AG04450 (cell line): ENCODE results near the gene QKI. TPM values are rescaled to one million over a fixed set of nuclear protein-coding genes. Genes with fewer than 3 reads are reported as not detected.

Experiments
- CTCF ChIA-PET: fragments of 300-600, 350-600 bp; formaldehyde crosslinking; extraction: SDS; loops from one replicate; lab custom pipeline; 2022; ENCODE audit warnings: antibody characterized with exemption, inconsistent platforms; lab: Charles Lee
- POLR2A ChIA-PET: fragments of 350-600 bp; formaldehyde crosslinking; extraction: SDS; loops from one replicate; lab custom pipeline; 2021; ENCODE audit warnings: antibody characterized with exemption, inconsistent platforms; lab: Yijun Ruan, JAX
- DNase-seq: peaks from one replicate; pipeline ENCODE4 v3.0.0-alpha.2; 2011; ENCODE audit warnings: low read depth, low spot score
- H3K27ac ChIP-seq: one replicate; pipeline ENCODE4 v1.5.1; 2012; ENCODE audit warnings: low read depth, low read length, control low read depth
- H3K27me3 ChIP-seq: one replicate; pipeline ENCODE4 v1.6.0; 2012; ENCODE audit warnings: low read length; ENCODE audit not compliant: control insufficient read depth, insufficient read depth
- H3K4me3 ChIP-seq: 2 replicates; pipeline ENCODE4 v1.5.1; 2011; ENCODE audit warnings: mild to moderate bottlenecking, low read depth, low read length, control low read depth
- H3K9me3 ChIP-seq: 2 replicates; pipeline ENCODE4 v1.5.1; 2012; ENCODE audit warnings: low read length; ENCODE audit not compliant: control insufficient read depth, insufficient read depth
- CTCF ChIP-seq: IDR thresholded peaks from 2 replicates; pipeline ENCODE4 v1.5.1; 2011; ENCODE audit warnings: low read depth, low read length, control low read depth, inconsistent platforms
- polyA plus RNA-seq: library from polyadenylated mRNA; depleted of rRNA; stranded (reverse); fragments of >200 nt; gene quantifications from 2 replicates; pipeline ENCODE4 v1.2.3, GENCODE V29; 2011

The QKI gene
- polyA plus RNA-seq, 1 experiment = 165 TPM

DNA sequence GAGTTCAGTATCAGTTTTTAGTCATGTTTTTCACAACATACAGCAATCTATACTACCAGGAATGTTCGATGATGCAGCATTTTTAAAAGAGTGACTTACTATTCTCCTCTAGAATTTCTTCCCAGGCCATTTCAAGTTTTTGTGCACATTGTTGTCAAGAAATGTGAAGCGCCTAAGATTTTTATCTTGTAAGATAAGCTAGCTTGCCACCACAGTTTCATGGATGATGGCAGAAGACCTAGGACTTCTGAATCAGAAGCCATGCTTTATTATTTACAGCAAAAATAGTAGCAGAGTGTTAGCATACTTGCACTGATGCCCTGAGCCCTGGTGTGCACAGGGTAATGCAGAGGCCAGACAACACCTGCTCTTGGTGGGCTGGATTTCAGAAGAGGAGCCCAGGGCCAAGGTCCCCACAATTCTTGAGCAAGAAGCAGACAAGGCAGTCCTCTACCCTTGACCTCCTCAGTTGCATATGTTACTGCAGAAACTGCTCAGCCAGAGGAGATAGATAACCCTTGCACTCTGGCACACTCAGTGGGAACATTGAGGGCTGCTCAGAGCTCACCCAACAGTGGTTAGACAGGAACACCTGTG is 99.2 kb downstream of the QKI start:
- H3K27me3 ChIP-seq = no peaks in the 10 kb centered on the region
- DNase-seq = no peak
- peaks cover 3% of the 10 kb centered on the region; the same call in 1 of the 2 replicates for H3K9me3 ChIP-seq
- H3K27ac ChIP-seq = no peak overlapping the region
- no peak for TF ChIP-seq CTCF
- ChIA-PET POLR2A (no interaction called here), CTCF (no interaction called here)
- H3K4me3 ChIP-seq = no peak overlapping the region

- Histone ChIP-seq H3K9me3 (no peaks in the 10 kb centered on the region), H3K4me3 (no peak overlapping the region), H3K27ac (no peak overlapping the region), H3K27me3 (no peaks in the 10 kb centered on the region)
- CTCF ChIA-PET = interaction anchor here (0.9 kb wide), 1 partner anchor 90 kb away, joined by 3 read pairs; no protein-coding TSS in a partner anchor
- no peak for TF ChIP-seq CTCF
- POLR2A ChIA-PET = no interaction called here
- DNase-seq = no peak
These were observed 102.4 kb downstream of the QKI start for GRCh38 chr6:163516908-163517307.

DNA sequence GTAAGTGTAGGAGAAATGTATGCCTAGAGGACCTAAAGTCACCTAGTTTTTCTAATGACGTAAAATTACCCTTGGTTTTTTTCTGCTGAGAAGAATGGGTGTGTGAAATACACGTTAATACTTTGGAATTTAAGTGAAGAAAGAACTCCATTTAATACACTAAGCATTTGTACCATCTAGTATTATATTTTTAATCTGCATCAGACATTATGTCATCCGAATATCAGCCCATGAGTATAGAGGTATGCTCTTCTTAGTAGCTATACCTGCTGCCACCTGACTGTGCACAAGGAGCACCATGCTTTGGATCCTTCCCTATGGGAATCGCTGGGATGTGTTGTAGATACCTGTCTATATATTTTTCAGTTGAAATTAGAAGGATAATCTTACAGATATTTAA is 106.4 kb downstream of the QKI start:
- Histone ChIP-seq H3K4me3 (no peak overlapping the region), H3K27ac (no peak overlapping the region), H3K9me3 (no peaks in the 10 kb centered on the region), H3K27me3 (no peaks in the 10 kb centered on the region)
- POLR2A ChIA-PET = no interaction called here
- CTCF ChIA-PET = no interaction called here
- DNase-seq = no peak
- no peak for TF ChIP-seq CTCF

- H3K27ac ChIP-seq = no peak overlapping the region
- H3K27me3 ChIP-seq = no peaks in the 10 kb centered on the region
- no peak overlapping the region for H3K4me3 ChIP-seq
- CTCF ChIA-PET = no interaction called here
- H3K9me3 ChIP-seq = no peaks in the 10 kb centered on the region
- no peak for TF ChIP-seq CTCF
- POLR2A ChIA-PET = no interaction called here
- no peak for DNase-seq
These were observed 107.5 kb downstream of the QKI start for GRCh38 chr6:163522033-163522432.

- no peaks in the 10 kb centered on the region for H3K9me3 ChIP-seq
- POLR2A ChIA-PET = no interaction called here
- H3K27me3 ChIP-seq = no peaks in the 10 kb centered on the region
- no peak overlapping the region for H3K27ac ChIP-seq
- CTCF ChIA-PET = interaction anchor here (1.3 kb wide), 1 partner anchor 28 kb away, joined by 3 read pairs; no protein-coding TSS in a partner anchor
- H3K4me3 ChIP-seq = no peak overlapping the region
- no peak for TF ChIP-seq CTCF
- no peak for DNase-seq
These were observed 111.4 kb downstream of the QKI start for GRCh38 chr6:163525926-163526325.
